Ramos (cell line): ENCODE measurements around the gene GRID1.
"Not testable (repeated sequence)": the region's sequence is repeated elsewhere in the genome, so short reads cannot be mapped to it uniquely, and the experiment has no call there.

Experiments used
- in situ Hi-C: fragments of 300-500 bp; cut with MboI; formaldehyde crosslinking; loops from one replicate; pipeline ENCODE4 v1.14.3; 2022; ENCODE audit warnings: low sequenced_read_pairs; ENCODE audit not compliant: unreplicated experiment

Gene GRID1

DNA sequence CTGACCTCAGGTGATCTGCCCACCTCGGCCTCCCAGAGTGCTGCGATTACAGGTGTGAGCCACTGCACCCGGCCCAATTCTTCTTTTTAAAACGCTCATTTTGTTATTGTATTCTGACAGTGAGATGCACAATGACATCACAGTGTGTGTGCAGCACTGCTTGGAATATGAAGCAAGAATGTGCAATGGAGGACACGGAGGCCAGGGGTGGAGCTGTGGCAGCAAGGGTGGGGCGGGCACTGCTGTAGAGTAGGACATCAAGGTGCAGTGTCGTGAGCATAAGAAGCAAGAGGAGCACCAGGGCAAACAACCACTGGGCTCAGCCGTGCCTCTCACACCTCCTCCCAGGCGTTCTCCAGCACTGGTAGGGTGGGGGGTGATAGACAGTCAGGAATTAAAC, 26.8 kb upstream of the GRID1 start:
- in situ Hi-C loops = no loop called here

DNA sequence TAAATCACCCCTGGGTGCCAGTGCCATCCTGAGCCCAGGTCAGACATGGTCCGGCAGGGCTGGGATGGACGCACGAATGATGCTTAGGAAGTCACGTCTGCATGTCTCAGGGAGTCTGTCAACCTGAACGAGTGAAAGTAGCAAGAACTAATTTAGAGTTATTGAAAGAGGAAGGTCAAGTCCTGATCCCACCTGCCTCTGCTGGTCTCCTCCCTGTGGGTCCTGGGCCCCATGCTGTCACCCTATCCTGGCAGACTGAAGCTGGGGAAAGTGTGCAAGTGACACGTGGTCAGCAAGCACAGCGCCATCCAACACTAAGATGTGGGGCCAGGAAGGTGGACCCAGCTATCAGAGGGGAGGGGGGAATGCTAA, 26.1 kb upstream of the GRID1 start:
- in situ Hi-C loops = no loop called here

GRCh38 chr10:86391986-86392722, 25.6 kb upstream of the GRID1 start:
- in situ Hi-C loops = no loop called here

GRCh38 chr10:86391236-86391840, 24.7 kb upstream of the GRID1 start:
- in situ Hi-C loops = no loop called here

- in situ Hi-C loops = no loop called here
Observed at GRCh38 chr10:86390337-86391120, 23.9 kb upstream of the GRID1 start.

DNA sequence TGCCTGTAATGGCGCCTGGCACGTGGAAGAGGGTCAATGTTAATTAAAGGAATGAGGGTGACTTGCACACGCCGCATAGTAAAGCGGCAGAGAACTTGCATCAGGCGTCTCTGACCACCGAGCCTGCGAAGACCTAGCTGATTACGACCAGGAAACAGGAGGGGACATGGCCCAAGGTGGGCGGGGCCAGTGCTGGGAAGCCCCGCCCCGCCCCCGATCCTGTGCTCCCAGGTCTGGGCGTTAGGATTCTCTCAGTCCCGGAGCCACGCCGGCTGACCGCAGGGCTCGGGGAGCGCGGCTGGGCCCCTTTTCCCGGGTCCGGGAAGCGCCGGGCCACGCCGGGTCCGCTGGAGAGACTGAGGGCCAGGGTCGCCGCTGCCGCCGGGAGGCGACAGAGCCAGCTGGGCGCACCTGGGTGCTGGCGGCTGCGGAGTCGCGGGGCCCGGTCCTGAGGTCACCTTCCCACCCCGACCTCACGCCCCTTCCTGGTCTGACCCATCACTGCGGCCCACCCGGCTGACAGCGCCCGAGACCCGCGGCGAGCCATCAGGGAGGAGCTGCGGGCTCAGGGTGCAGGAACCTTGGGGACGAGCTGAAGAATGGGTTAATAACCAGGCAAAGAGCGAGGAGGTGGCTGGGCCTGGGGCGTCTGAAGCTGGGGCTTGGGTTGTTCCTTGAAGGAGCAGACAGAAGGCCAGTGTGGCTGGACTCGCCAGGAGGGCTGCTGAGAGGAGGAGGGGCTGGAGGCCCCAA, 23.0 kb upstream of the GRID1 start:
- in situ Hi-C loops = no loop called here

DNA sequence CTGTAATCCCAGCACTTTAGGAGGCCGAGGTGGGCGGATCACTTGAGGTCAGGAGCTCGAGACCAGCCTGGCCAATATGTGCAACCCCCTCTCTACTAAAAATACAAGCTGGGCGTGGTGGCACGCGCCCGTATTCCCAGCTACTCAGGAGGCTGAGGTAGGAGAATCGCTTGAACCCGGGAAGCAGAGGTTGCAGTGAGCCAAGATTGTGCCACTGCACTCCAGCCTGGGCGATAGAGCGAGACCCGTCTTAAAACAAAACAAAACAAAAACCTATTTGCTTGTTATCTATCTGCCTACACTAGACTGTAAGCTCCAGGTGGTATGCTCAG, 22.5 kb upstream of the GRID1 start:
- in situ Hi-C loops = not testable (repeated sequence)

GRCh38 chr10:86388119-86388704, 21.6 kb upstream of the GRID1 start:
- in situ Hi-C loops = no loop called here

DNA sequence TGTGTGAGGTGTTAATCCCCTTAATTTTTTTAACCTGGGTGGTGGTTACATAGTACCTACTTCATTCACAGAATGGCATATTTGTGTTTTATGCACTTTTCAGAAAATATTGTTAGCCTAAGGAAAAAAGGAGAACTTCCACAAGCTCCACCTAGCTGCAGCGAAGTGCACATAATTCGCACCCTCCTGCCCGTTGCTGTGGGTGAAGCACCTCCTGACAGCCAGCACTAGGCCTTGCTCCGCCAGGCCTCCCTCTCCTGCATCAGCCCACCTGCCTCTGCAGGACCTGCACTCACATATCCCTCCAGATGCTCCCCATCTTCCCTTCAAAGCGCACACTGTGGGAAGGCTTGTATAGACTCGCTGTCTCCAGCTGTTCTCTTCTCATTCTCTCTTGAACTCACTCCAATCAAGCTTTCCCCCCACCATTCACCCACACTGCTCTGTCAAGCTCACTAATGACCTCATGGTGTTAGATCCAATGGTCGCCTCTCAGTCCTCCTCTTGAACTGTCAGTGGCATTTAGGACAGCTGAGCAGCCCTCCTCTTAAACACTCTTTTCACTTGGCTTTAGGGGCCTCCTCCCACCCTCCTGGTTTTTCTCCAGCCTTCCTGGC, 20.7 kb upstream of the GRID1 start:
- in situ Hi-C loops = no loop called here

DNA sequence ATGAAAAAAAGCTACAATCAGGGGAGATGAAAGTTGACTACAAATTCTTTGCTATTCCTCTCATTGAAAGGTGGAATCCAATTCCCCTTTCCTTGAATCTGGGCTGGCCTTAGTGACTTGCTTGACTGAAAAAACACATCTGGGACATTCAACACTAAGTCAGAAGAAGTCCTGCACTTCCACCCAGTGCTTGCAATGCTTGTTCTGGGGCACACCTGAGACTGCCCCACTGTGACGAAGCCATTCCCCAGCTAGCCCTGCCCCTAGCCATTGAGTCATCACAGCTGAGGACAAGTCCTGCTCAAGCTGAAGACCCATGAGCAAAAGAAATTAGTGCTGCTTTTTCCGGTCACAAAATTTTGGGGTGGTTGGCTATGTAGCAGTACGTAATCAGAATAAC, 19.2 kb upstream of the GRID1 start:
- in situ Hi-C loops = no loop called here

- in situ Hi-C loops = no loop called here
Observed at GRCh38 chr10:86377797-86378146, 11.2 kb upstream of the GRID1 start.

DNA sequence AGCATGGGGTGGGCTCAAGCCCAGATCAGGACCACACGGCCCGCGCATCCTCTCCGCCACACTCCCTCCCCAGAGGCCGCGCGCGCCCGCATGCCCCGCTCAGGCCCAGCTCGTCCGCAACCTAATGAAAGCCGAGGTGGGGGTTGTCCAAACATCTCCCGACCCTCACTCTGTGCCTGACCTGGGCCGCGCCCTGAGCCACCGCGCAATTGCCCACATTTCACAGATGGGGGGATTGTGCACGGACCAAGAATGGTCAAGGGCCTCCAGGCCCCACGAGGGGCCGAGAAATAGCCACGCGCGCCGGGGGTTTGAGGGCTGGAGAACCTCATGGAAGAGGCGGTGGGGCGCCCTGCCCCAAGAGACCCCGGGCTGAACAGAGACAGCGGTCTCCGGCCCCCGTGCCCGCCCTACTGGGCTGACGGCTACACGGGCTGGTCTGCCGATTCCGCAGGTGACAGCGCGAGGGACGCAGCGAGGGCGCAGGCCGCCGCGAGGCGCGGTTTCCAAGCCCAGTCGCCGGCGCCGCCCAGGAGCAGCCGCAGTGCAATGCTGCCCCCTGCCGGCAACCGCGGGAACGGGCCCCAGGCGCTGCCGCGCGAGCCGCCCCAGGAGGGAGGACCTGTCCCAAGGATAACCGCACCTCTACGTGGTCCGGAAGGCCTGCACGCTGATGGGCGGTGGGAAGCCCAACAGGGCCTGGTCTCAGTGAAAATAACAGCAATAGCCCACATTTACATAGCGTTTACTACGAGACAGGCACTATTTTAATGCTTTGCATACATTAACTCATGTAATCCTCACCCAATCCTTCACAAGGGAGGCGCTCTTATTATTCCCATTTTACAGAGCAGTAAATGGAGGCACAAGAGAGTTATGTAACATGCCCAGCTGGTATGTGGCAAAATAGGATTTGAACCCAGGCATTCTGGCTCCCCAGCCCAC, 10.5 kb upstream of the GRID1 start:
- in situ Hi-C loops = no loop called here

DNA sequence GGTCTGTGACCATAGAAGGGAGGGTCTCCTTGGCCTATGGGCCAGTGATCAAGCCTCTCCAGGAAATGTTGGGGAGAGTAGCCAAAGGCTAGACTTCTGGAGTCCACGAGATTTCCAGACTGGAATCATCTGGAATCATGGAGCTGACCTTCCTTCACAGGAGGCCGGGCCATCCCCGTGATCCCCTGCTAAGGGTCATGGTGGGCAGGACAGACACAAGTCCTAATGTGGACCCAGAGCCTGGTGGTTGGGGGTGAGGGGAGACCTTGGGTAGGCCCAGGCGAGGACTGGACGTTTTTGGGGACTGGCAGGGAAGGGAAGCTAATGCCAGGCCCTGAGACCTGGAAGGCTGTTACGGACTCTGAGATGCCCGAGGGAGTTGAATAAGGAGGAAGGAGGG, 9.8 kb upstream of the GRID1 start:
- in situ Hi-C loops = no loop called here

DNA sequence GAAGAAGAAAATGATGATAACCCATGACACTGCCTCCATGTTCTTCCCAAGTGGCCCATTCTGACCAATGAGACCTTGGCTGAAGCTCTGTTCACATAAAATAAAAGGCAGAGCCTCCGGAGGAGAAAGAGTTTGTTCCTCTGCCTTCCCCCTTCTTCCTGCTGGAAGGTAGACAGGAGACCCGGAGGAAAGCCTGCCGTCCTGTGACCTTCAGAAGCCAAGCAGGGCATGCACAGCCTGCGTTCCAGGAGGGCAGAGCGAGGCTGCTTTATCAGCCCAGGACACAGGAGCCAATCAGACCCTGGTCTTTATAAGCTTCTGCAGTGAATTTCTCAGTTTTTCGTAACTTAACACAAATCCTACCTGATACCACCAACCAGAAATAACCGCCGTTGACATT, 8.6 kb upstream of the GRID1 start:
- in situ Hi-C loops = no loop called here

GRCh38 chr10:86374664-86375063, 8.1 kb upstream of the GRID1 start:
- in situ Hi-C loops = no loop called here

DNA sequence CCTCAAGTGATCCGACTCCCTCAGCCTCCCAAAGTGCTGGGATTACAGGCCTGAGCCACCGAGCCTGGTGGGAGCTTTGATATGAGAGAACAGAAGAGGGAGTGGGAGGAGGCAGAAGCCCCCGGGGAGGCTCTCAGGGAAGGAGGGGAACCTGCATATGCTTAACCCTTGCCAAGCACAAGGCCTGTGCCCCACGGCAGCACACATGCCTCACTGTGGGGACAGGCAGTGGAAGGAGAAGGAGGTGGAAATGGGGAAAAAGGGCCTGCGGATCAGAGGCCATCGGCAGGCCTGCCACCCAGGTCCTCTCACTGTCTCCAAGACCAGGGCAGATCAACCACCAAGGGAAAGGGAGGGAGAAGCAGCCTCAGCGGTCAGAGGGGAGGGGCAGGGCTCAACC, 7.2 kb upstream of the GRID1 start:
- in situ Hi-C loops = no loop called here

DNA sequence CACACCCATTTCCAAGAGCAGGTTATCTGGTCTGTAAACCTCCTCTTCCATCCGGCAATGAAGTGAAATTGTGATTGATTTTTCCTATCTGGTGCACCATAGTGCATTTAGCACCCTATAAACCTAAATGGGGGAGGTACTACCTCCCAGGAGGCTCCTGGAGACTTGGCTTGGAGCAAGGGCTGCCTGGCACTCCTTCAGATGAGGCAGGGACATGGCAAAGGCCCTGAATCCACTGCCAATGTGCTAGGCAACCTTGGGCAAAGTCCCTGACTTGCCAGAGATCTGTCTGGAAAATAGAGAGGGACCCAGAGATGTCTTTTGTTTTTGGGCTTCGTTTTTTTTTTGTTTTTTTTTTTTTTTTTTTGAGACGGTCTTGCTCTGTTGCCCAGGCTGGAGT, 6.7 kb upstream of the GRID1 start:
- in situ Hi-C loops = no loop called here

GRCh38 chr10:86372784-86373239, 6.2 kb upstream of the GRID1 start:
- in situ Hi-C loops = no loop called here

DNA sequence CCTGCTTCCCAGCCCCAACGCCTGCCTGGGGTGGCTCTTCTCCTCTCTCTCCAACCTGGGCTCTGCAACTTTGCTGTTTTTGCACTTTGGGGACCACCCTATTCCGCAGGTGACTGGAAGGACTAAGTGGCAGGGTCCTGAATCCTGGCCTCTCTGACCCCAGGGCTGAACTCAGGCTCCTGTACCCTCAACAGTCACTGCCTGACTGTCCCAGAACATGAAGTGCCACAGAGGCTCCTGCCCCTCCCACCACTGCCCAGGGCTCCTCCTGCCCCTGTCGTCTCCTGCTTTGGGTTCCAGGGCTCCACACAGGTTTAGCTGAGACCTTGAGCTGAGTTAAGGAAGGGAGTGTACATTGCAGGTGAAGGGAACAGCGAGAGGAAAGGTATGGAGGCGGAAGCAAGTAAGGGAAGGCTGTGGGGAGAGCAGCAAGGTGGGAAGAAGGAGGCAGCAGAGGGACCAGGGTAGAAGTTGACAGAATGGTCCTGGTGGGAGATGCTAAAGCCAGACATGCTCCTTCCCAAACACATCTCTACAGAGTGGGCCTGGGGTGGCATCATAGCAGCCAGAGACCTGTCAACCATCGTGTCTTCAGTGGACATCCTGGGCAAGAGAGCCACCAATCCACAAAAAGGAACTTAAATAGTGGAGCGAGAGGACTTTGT, 5.7 kb upstream of the GRID1 start:
- in situ Hi-C loops = no loop called here
